Endothelial cell of umbilical vein (primary cell): ENCODE measurements around the gene HMG20B. TPM values are rescaled to one million over a fixed set of nuclear protein-coding genes. Genes with fewer than 3 reads are reported as not detected.

Source experiments
- BruUV-seq: library from RNA; stranded (reverse); fragments of 400-500 nt; replicated peaks from 2 replicates; lab custom pipeline; 2021; lab: Mats Ljungman, UMichigan
- CTCF ChIA-PET: fragments of 300-600, 350-600 bp; sonication (Branson Sonifier 250); formaldehyde crosslinking; loops from one replicate; lab custom pipeline; 2021; ENCODE audit warnings: antibody characterized with exemption, inconsistent platforms; lab: Charles Lee
- POLR2A ChIA-PET: fragments of 300-600, 350-600 bp; sonication (Branson Sonifier 250); formaldehyde crosslinking; loops from one replicate; lab custom pipeline; 2021; ENCODE audit warnings: antibody characterized with exemption, inconsistent platforms; lab: Charles Lee
- DNase-seq: peaks from one replicate; pipeline ENCODE4 v3.0.0-alpha.2; 2011; ENCODE audit warnings: low read depth, low spot score
- FAIRE-seq: peaks from 2 replicates; lab custom pipeline; 2011; peaks lifted over from hg19 to GRCh38; lab: Jason Lieb, UNC
- H2AFZ ChIP-seq: 2 replicates; pipeline ENCODE4 v1.6.0; 2012; ENCODE audit warnings: low read depth, low read length, control low read depth, inconsistent platforms
- H3K27ac ChIP-seq: 2 replicates; pipeline ENCODE4 v1.5.1; 2011; ENCODE audit warnings: low read depth, mild to moderate bottlenecking, control low read depth, low read length, moderate library complexity; ENCODE audit not compliant: insufficient read depth
- H3K27me3 ChIP-seq, 2 experiments: 2 replicates each; pipeline versions ENCODE4 v1.6.0 to v1.6.1; 2011; ENCODE audit warnings: low read length in 2 of 2, mixed read lengths in 1 of 2; ENCODE audit not compliant: control insufficient read depth in 2 of 2, insufficient read depth in 2 of 2
- H3K36me3 ChIP-seq, 2 experiments: 2 replicates in 1 of 2; 3 replicates in 1 of 2; pipeline ENCODE4 v1.5.1; 2011; ENCODE audit warnings: low read length in 2 of 2, mild to moderate bottlenecking in 1 of 2, moderate library complexity in 1 of 2; ENCODE audit not compliant: control insufficient read depth in 2 of 2, insufficient read depth in 2 of 2; ENCODE audit errors: extremely low read depth in 1 of 2
- H3K4me1 ChIP-seq: 3 replicates; pipeline ENCODE4 v1.5.1; 2011; ENCODE audit warnings: mild to moderate bottlenecking, low read length; ENCODE audit not compliant: control insufficient read depth, insufficient read depth; ENCODE audit errors: extremely low read depth
- H3K4me2 ChIP-seq: 2 replicates; pipeline ENCODE4 v1.6.1; 2011; ENCODE audit warnings: low read length, control low read depth, mixed read lengths; ENCODE audit not compliant: insufficient read depth
- H3K4me3 ChIP-seq, 3 experiments: fragments of 200-600 bp in 1 of 3; sonication (generic), shearing (Covaris generic) in 1 of 3; replicated peaks in 1 of 3; 2 replicates each; pipeline ENCODE4 v1.5.1; 2011 to 2016; ENCODE audit warnings: control low read depth in 3 of 3, low read length in 3 of 3, mild to moderate bottlenecking in 2 of 3, inconsistent platforms in 1 of 3, low read depth in 1 of 3, moderate library complexity in 1 of 3; ENCODE audit not compliant: insufficient read depth in 1 of 3
- H3K79me2 ChIP-seq: 2 replicates; pipeline ENCODE4 v1.6.0; 2012; ENCODE audit warnings: low read length, inconsistent platforms; ENCODE audit not compliant: control insufficient read depth, insufficient read depth
- H3K9ac ChIP-seq: replicated peaks from 2 replicates; pipeline ENCODE3; 2011; ENCODE audit warnings: low read length, control low read depth; ENCODE audit not compliant: insufficient read depth; ENCODE audit errors: extremely low read depth
- H3K9me1 ChIP-seq: replicated peaks from 3 replicates; pipeline ENCODE4 v1.6.0; 2011; ENCODE audit warnings: mild to moderate bottlenecking, low read length; ENCODE audit not compliant: control insufficient read depth, insufficient read depth; ENCODE audit errors: extremely low read depth
- H3K9me3 ChIP-seq: replicated peaks from 2 replicates; pipeline ENCODE4 v1.5.1; 2012; ENCODE audit warnings: low read length, inconsistent platforms; ENCODE audit not compliant: control insufficient read depth, insufficient read depth
- H4K20me1 ChIP-seq: replicated peaks from 2 replicates; pipeline ENCODE3; 2011; ENCODE audit warnings: mild to moderate bottlenecking, low read length; ENCODE audit not compliant: control insufficient read depth, insufficient read depth; ENCODE audit errors: extremely low read depth
- EZH2 ChIP-seq: IDR thresholded peaks from 2 replicates; pipeline ENCODE4 v1.6.1; 2012; ENCODE audit warnings: borderline replicate concordance, low read depth, mild to moderate bottlenecking, moderate library complexity, low read length, inconsistent platforms; ENCODE audit not compliant: severe bottlenecking
- FOS ChIP-seq: IDR thresholded peaks from 2 replicates; pipeline ENCODE4 v1.6.1; 2011; ENCODE audit warnings: mild to moderate bottlenecking, low read length, moderate library complexity, borderline replicate concordance; ENCODE audit not compliant: insufficient read depth
- GATA2 ChIP-seq: IDR thresholded peaks from 2 replicates; pipeline ENCODE4 v1.7.0; 2011; ENCODE audit warnings: low read depth, mild to moderate bottlenecking, moderate library complexity, mixed read lengths, low read length; ENCODE audit not compliant: insufficient read length, insufficient read depth
- JUN ChIP-seq: IDR thresholded peaks from 2 replicates; pipeline ENCODE4 v1.6.1; 2011; ENCODE audit warnings: borderline replicate concordance, low read depth; ENCODE audit not compliant: insufficient read length, insufficient read depth
- MYC ChIP-seq: IDR thresholded peaks from one replicate; pipeline ENCODE4 v1.6.1; 2011; ENCODE audit warnings: mild to moderate bottlenecking, low read depth, low read length
- POLR2A ChIP-seq: IDR thresholded peaks from 2 replicates; pipeline ENCODE4 v1.6.1; 2012; ENCODE audit warnings: low read depth, mild to moderate bottlenecking, control low read depth, low read length
- dilution Hi-C: fragments of 300-500 bp; cut with MboI; formaldehyde crosslinking; loops from one replicate; pipeline ENCODE4 v1.15.0; 2019; ENCODE audit warnings: low sequenced_read_pairs; ENCODE audit not compliant: extremely low pct_ligation_motif_present
- intact Hi-C: fragments of 100-400 bp; cut with micrococcal nuclease; formaldehyde crosslinking; loops from one replicate; pipeline ENCODE4 v1.10.0; 2022
- polyA plus RNA-seq, 4 experiments: library from polyadenylated mRNA; depleted of rRNA in 3 of 4; stranded (reverse) in 3 of 4; unstranded in 1 of 4; fragments of >200 nt; gene quantifications; 2 replicates each; pipeline versions ENCODE4 v1.2.1 to v1.2.3, GENCODE V29; 2011 to 2012; ENCODE audit warnings: missing spikeins in 1 of 4
- total RNA-seq: library from RNA; stranded (reverse); gene quantifications from 2 replicates; pipeline ENCODE4 v1.2.3, GENCODE V29; 2021
- TF ChIP-seq, protein P1 (sequence below): IDR thresholded peaks from 2 replicates; pipeline ENCODE4 v1.6.1; 2011; ENCODE audit not compliant: insufficient read depth, insufficient read length
- TF ChIP-seq, protein P2 (sequence below), 2 donors: IDR thresholded peaks; 1 replicate in 1 of 2; 2 replicates in 1 of 2; pipeline ENCODE4 v1.5.1; 2011; ENCODE audit warnings: low read length in 2 of 2, mild to moderate bottlenecking in 2 of 2, moderate library complexity in 2 of 2, control low read depth in 1 of 2, inconsistent platforms in 1 of 2, low read depth in 1 of 2; ENCODE audit not compliant: insufficient read depth in 1 of 2; ENCODE audit errors: extremely low read depth in 1 of 2

Gene HMG20B
- total and polyA plus RNA-seq, 2 donors (not counting 3 experiments of a cell fraction or from before 2014, with no cell fraction given), result 53.2 to 98.2 TPM

DNA sequence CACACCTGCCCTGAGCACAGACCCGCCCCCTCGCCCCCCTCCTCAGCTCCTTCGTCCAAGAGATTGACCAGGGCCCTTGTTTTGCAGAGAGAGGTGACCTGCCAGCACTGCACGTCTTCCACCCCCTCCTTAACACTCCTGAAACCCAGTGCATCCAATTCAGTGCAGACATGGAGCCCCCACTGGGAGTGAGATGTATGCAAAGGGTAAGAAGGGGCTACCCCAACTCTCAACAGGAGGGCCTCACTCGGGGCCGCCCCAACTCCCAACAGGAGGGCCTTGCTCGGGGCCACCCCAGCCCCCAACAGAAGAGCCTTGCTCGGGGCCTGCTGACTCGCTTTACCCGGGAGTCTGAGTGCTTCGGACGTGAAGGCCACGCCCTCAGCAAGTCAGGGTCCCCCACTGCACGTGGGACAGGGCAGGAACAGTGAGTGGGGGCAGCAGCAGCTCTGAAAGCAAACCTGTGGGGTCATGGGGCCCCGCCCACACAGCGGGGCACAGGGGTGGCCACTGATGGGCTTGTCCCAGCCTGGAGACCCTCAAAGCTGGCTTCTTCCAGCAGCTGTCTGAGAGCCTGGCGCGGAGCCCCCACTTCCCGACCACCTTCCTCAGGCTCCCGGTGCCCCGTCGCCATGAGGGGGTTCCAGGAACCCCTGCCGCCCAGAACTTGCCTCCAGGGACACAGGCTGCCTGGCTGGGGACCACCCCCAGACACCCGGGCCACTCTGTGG, 48.2 kb downstream of the HMG20B start:
- POLR2A ChIA-PET, result no interaction called here
- dilution Hi-C loops, result no loop called here
- no peaks in the 10 kb centered on the region for H3K27me3 ChIP-seq
- no peak overlapping the region for H3K27ac ChIP-seq
- DNase-seq (no peak), FAIRE-seq (no peak)
- no TSS peak for BruUV-seq
- H3K4me1 ChIP-seq, result peaks cover 11% of the 10 kb centered on the region
- H3K36me3 ChIP-seq, result peaks cover 0 to 23% of the 10 kb centered on the region in 2 experiments
- TF ChIP-seq, protein P1, sequence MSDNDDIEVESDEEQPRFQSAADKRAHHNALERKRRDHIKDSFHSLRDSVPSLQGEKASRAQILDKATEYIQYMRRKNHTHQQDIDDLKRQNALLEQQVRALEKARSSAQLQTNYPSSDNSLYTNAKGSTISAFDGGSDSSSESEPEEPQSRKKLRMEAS, result no peak
- TF ChIP-seq GATA2 (no peak), POLR2A (no peak), MYC (no peak), FOS (no peak), EZH2 (no peak), JUN (no peak)
- TF ChIP-seq, protein P2, sequence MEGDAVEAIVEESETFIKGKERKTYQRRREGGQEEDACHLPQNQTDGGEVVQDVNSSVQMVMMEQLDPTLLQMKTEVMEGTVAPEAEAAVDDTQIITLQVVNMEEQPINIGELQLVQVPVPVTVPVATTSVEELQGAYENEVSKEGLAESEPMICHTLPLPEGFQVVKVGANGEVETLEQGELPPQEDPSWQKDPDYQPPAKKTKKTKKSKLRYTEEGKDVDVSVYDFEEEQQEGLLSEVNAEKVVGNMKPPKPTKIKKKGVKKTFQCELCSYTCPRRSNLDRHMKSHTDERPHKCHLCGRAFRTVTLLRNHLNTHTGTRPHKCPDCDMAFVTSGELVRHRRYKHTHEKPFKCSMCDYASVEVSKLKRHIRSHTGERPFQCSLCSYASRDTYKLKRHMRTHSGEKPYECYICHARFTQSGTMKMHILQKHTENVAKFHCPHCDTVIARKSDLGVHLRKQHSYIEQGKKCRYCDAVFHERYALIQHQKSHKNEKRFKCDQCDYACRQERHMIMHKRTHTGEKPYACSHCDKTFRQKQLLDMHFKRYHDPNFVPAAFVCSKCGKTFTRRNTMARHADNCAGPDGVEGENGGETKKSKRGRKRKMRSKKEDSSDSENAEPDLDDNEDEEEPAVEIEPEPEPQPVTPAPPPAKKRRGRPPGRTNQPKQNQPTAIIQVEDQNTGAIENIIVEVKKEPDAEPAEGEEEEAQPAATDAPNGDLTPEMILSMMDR (IDR thresholded peaks at IDR 0.05; ENCODE audit: extremely low read depth in 1 of 2, insufficient read depth in 1 of 2, low read depth in 1 of 2, low read length in 2 of 2), result no peak
- no peaks in the 10 kb centered on the region for H3K9me1 ChIP-seq
- no peak overlapping the region for H3K9ac ChIP-seq
- H4K20me1 ChIP-seq, result no peaks in the 10 kb centered on the region
- intact Hi-C loops, result loop anchor here (10.0 kb wide), 1 partner anchor 84 kb away; the partner anchor contains the start of genes PIP5K1C and TJP3
- H2AFZ ChIP-seq, result no peak overlapping the region
- H3K79me2 ChIP-seq, result peaks cover 13% of the 10 kb centered on the region
- CTCF ChIA-PET, result interaction anchor here (0.6 to 1.1 kb wide), 5 partner anchors 13 to 76 kb away, joined by 3 to 6 read pairs (median 3); partner anchors contain the start of gene GIPC3
- H3K4me3 ChIP-seq, result no peak overlapping the region
- no peak overlapping the region for H3K4me2 ChIP-seq
- no peaks in the 10 kb centered on the region for H3K9me3 ChIP-seq
